CD4-positive, alpha-beta T cell treated with Interleukin-17A for 1 hour (primary cell): ENCODE data around the gene IFI27L1.

ENCODE experiments used
- DNase-seq: peaks from one replicate; pipeline ENCODE4 v3.0.0-alpha.2; 2020

Gene IFI27L1

GRCh38 chr14:94139006-94139405 lies 57.9 kb downstream of the IFI27L1 start:
- DNase-seq: no peak

DNA sequence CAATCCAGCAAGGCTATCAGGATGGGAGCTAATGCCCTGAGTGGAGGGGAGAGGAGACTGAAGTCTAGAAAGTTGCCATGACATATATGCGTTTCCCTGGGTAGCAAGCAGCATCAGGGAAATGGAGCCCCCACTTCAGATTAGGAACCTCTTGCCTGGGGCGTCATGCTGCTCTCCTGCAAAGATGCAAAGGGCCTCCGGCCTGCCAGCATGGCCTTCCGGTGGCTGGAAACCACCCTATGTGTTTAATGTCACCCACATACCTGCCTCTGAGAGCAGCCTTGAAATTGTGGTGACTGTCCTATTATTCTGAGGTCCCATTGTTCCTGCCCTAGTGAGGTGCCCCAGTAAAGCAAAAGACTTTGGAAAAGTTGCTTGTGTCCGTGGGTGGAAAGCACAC lies 58.3 kb downstream of the IFI27L1 start:
- no peak for DNase-seq

- DNase-seq: no peak
Observed at GRCh38 chr14:94142247-94142646, 61.1 kb downstream of the IFI27L1 start.

GRCh38 chr14:94142836-94143235 lies 61.7 kb downstream of the IFI27L1 start:
- DNase-seq: no peak

DNA sequence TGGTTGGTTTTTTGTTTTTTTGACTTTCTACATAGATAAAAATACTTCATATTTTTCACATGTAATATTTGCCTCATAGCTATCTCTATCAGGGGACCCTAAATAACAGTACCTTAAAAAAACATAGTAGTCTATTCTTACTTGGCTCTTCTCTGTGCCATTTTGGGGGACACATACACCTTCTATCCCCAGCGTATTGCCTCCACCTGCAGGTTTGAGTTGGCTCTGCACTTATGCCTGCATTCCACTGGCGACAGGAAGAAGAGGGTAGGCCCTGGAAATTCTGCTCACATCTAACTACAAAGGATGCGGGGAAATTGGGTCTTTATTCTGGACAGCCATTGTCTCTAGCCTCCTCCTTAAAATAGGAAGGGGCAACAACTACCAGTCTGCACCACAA lies 62.1 kb downstream of the IFI27L1 start:
- no peak for DNase-seq

DNA sequence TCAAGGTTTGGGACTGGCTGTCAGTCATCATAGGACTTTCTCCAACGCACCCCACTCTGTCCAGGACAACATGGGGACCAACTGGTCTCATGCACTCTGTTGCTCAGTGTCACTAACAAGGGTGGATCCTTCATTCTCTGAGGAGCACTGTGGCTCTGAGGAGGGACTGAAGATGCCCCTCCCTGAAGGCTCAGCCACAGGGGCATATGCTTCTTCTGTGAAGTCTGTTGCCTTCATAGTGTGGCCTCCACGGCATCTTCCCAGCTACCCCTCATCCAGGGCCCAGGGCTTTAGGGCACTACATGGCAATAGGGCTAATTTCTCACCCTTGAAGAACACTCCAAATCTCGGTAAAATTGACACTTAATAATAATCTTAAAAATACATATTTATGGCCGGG lies 62.6 kb downstream of the IFI27L1 start:
- DNase-seq: no peak

- DNase-seq: no peak
Observed at GRCh38 chr14:94144765-94145164, 63.7 kb downstream of the IFI27L1 start.

GRCh38 chr14:94145902-94146527 lies 64.9 kb downstream of the IFI27L1 start:
- DNase-seq: no peak
